SU-DHL-6 (cell line): Measurements from ENCODE around the gene PKNOX2.

Experiments used
- CTCF ChIP-seq: fragments of 200-600 bp; sonication (generic); IDR thresholded peaks from one replicate; pipeline ENCODE4 v1.5.1; 2017; ENCODE audit warnings: antibody characterized with exemption, mild to moderate bottlenecking, low read length, moderate library complexity; ENCODE audit not compliant: insufficient read depth, poor library complexity, severe bottlenecking
- EZH2phosphoT487 ChIP-seq: fragments of 200-600 bp; sonication (generic), shearing (Covaris generic); conservative IDR thresholded peaks from 2 replicates; pipeline ENCODE4 v1.6.1; 2018; ENCODE audit warnings: mild to moderate bottlenecking, antibody characterized with exemption, low read length, moderate library complexity, mixed read lengths

- TF ChIP-seq CTCF = no peak
- TF ChIP-seq EZH2phosphoT487 = no peak
Observed at GRCh38 chr11:125274774-125275173, 110.2 kb downstream of the PKNOX2 start.
